Endometrial microvascular endothelial cells (primary cell): ENCODE measurements around the gene DSCAM. TPM values are rescaled to one million over a fixed set of nuclear protein-coding genes. Genes with fewer than 3 reads are reported as not detected.
"Not testable (repeated sequence)": the region's sequence is repeated elsewhere in the genome, so short reads cannot be mapped to it uniquely, and the experiment has no call there.

Experiments
- in situ Hi-C: cut with HindIII; loops from 2 replicates; pipeline ENCODE4 v1.10.0; 2017; ENCODE audit warnings: low sequenced_read_pairs, low pct_unique_long_range_greater_than_20kb; ENCODE audit errors: inconsistent ontology term
- total RNA-seq: library from RNA; depleted of rRNA; stranded (reverse); fragments of >200 nt; gene quantifications from one replicate; pipeline ENCODE4 v1.2.3, GENCODE V29; 2015; ENCODE audit errors: inconsistent ontology term

DSCAM gene
- total RNA-seq, 1 donor from 2014 or later, result not detected

GRCh38 chr21:40194185-40194980, 652.6 kb downstream of the DSCAM start:
- in situ Hi-C loops, result no loop called here

- in situ Hi-C loops, result no loop called here
Observed at GRCh38 chr21:40191616-40192015, 655.3 kb downstream of the DSCAM start.

GRCh38 chr21:40191196-40191595, 655.8 kb downstream of the DSCAM start:
- in situ Hi-C loops, result no loop called here

DNA sequence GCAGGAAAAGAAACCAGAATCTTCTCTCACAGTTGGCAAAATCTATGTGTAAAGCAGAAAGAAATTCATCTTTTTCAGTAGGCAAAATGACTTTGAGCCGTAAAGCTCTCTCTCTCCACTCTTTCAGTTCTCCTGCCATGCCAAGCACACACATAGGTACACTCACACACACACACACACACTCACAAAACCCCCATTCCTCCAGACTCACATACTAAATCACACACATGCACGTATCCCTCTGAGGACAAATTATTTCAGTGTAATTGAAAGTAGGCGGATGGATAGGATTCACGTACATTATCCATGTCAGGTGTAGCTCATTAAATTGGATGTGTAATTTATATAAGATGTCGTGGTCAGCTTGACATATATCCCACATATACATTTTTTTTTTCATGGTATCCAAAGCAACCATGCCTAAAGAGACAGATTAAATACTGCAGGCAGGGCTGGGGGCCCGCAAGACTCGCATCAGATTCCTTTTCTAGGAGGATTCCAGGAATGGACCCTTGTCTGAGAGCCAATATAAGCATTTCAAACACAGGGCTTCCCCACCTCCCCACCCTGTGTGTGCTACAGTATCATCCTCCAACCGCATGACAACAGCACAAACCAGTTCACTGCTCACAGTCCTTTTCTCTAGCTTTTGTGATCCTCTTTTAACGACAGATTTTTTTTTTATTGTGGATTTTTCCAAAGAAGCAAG, 658.9 kb downstream of the DSCAM start:
- in situ Hi-C loops, result no loop called here

DNA sequence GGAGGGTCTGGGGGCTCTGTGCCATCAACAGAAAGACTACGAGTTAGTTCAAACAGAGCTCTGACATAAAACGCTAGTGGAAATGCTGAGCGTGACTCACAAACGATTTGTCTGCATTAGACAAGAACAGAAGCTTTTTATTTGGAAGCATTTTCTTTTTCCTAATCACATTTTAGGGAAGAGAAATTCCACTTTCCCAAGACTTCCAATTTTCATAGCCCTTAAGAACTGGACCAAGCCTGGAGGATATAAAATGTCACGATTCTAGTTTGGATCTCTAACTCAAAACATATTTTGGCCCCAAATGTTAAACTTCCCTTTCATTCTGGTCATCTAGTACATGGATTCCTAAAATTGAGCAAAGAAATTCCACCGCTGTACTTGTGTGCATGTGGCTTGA, 659.7 kb downstream of the DSCAM start:
- in situ Hi-C loops, result no loop called here

GRCh38 chr21:40186045-40186444, 660.9 kb downstream of the DSCAM start:
- in situ Hi-C loops, result no loop called here

GRCh38 chr21:40185208-40185607, 661.8 kb downstream of the DSCAM start:
- in situ Hi-C loops, result no loop called here

GRCh38 chr21:40182491-40182890, 664.5 kb downstream of the DSCAM start:
- in situ Hi-C loops, result not testable (repeated sequence)

- in situ Hi-C loops, result no loop called here
Observed at GRCh38 chr21:40179166-40179565, 667.8 kb downstream of the DSCAM start.

DNA sequence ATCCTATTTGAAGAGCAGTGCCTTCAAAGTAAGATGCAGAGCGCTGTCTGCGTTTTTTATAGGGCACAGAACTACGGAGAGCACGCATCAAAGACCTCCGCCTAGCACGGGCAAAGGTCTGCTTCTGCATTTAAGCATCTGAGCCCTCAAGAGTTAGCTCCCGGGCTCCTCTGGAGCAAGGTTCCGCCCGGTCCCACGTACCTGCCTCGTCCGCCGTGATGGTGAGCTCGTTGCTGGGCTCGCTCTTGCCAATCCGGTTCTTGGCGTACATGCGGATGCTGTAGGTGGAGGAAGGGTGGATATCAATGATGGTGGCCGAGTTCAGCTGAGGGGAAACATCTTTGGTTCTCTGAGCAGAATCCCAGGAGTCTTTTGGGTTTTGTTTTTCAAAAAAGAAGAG, 668.2 kb downstream of the DSCAM start:
- in situ Hi-C loops, result no loop called here

GRCh38 chr21:40177979-40178378, 669.0 kb downstream of the DSCAM start:
- in situ Hi-C loops, result no loop called here

DNA sequence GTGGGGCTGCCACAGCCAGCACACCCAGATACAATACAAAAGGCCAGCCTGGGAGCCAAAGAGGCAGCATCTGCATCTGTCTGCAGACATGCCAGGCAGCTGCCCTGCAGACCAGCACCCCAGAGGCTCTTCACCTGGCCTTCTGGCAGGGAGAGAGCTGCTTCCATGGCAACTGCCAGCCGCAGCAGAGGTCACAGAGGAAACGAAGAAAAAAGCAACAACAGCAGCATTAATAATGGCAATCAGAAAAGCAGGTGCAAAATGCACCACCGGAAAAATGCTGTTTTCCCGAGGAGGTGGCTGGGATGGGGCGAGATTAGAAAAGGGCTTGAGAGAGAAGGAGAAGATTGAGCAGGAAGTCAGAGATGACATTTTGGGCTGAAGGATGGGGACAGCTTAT, 670.2 kb downstream of the DSCAM start:
- in situ Hi-C loops, result no loop called here

DNA sequence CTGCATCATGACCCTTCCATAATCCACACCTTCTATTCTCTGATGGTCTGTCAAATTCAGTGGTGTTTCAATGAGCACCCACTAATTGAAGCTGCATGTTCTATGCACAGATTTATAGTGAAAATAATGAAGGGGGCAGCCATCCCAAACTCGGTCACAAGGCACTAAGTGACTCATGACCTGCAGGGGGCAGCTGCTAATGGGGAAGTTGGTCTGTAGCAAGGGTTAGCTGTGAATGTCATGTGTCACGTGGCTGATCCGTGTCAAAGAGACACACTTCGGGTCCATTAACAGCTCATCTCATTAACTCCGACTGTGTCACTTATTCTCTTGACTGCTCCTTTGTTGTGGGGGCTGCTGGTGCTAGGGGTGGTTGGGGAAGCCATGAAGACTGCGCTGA, 673.1 kb downstream of the DSCAM start:
- in situ Hi-C loops, result no loop called here

- in situ Hi-C loops, result no loop called here
Observed at GRCh38 chr21:40169971-40170370, 677.0 kb downstream of the DSCAM start.

- in situ Hi-C loops, result no loop called here
Observed at GRCh38 chr21:40166291-40166843, 680.6 kb downstream of the DSCAM start.

DNA sequence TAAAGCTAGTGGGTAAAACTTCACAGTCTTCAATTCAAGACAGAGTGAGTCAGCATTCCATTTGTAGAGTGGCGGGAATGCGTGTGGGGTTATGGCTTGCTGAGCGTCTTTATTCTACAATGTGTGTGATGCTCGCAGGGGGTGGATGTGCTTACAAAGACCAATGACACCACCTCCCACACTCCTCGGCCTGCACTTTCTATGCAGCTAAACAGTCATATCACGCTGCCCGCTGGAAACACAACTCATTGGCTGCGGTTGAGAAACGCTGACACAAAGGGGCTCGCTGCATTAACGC, 681.2 kb downstream of the DSCAM start:
- in situ Hi-C loops, result no loop called here

DNA sequence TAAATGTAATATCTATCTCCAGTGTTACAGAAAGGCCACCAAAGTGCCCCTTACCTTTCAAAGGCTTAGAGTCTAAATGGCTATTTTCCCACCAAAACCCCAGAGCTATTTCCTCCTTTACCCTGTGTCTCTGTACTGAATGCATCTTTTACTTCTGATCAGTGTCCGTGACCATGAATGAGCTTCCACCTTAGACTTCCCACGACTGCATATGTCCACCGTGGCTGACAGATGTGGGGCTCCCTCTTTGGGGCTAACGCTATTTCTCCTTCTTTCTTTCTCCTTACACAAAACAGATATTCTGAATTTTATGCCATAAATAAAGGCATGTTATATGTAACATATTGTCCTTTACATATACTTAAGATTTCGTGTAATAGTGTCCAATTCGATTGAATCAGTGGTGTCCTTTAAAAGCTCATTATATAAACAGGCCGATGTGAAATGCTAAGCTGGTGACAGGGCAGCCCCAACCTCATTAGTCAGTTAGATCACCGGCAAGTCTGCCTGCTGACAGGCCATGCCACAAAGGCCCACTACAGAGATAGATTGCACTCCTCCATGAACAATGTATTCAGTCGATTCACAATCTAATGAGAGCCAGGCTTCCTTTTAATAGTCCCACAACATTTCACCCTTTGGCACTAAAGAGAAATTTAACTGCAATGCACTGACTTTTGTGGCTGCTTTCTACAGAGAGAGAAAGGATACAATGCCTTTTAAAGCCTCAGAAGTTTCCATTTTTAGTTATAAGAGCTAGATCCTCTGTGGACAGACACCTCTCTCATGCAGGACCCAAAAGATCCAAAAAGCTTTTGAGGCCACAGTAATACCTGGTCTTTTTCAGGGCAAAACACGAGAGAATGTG, 681.8 kb downstream of the DSCAM start:
- in situ Hi-C loops, result no loop called here

DNA sequence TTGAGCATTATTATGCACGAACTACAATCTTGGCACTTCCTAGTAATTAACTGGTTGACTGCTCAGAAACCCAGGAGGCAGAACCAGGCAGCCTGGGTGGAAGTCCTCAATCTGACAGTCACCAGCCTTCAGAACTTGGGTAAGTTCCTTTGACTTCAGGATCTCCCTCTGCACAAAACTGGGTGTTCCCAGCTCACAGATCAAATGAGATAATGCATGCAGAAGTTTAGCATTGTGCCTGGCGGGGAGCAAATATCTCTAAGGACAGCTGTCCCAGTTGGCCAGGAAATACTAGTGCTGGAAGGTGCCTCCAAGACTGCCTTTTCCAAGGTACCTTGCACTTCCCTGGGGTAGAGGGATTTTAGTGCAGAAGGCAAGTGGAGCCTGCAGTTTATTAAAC, 684.9 kb downstream of the DSCAM start:
- in situ Hi-C loops, result no loop called here

DNA sequence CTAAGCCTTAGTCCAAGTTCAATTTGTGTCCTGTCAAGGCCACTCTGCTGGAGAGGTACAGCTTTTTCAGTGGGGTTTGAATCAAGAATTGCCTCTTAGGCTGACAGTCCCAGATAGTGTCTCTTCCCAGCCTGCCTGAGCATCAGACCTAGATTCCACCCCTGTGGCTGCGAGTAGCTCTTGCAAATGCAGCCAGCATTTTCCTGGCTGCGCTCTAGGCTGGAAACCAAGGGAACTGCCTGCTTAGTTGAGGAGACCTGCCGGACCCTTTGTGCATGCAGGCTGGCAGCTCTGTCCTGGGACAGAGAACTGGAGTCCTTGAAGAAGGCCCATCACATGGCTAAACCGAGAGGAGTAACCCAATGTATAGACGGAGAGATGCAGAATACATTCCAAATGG, 686.0 kb downstream of the DSCAM start:
- in situ Hi-C loops, result no loop called here
